A549 (cell line): Measurements from ENCODE around the gene EXOC4.

ENCODE experiments used
- CTCF ChIP-seq: fragments of >200 bp; sonication (Bioruptor Twin); formaldehyde crosslinking; IDR thresholded peaks from 3 replicates; pipeline ENCODE4 v1.5.1; 2016
- EP300 ChIP-seq, 2 experiments: fragments of >200 bp; sonication (Bioruptor Twin); formaldehyde crosslinking; IDR thresholded peaks; 2 replicates in 1 of 2; 3 replicates in 1 of 2; pipeline ENCODE4 v1.6.1; 2016 to 2017
- ESRRA ChIP-seq: fragments of 150-350 bp; IDR thresholded peaks from 2 replicates; pipeline ENCODE4 v1.6.1; 2014; ENCODE audit warnings: mild to moderate bottlenecking, low read length, borderline replicate concordance
- KDM5A ChIP-seq: fragments of 200-600 bp; sonication (generic); IDR thresholded peaks from 2 replicates; pipeline ENCODE4 v1.6.1; 2016; ENCODE audit warnings: antibody characterized with exemption, mild to moderate bottlenecking
- POLR2A ChIP-seq: IDR thresholded peaks from 2 replicates; pipeline ENCODE4 v1.6.1; 2012; ENCODE audit warnings: mild to moderate bottlenecking, low read length
- RAD21 ChIP-seq, 2 experiments: fragments of >200 bp in 1 of 2; sonication (Bioruptor Twin) in 1 of 2; formaldehyde crosslinking in 1 of 2; IDR thresholded peaks in 1 of 2; conservative IDR thresholded peaks in 1 of 2; 2 replicates in 1 of 2; 3 replicates in 1 of 2; pipeline ENCODE4 v1.6.1; 2012 to 2018; ENCODE audit warnings: inconsistent platforms in 1 of 2
- SMC3 ChIP-seq: fragments of >200 bp; sonication (Bioruptor Twin); formaldehyde crosslinking; IDR thresholded peaks from 3 replicates; pipeline ENCODE4 v1.6.1; 2018; ENCODE audit warnings: inconsistent platforms
- TF ChIP-seq, protein P1 (sequence below): fragments of 200-600 bp; sonication (generic); IDR thresholded peaks from 2 replicates; pipeline ENCODE4 v1.6.1; 2016; ENCODE audit warnings: antibody characterized with exemption, mild to moderate bottlenecking, moderate library complexity

DNA sequence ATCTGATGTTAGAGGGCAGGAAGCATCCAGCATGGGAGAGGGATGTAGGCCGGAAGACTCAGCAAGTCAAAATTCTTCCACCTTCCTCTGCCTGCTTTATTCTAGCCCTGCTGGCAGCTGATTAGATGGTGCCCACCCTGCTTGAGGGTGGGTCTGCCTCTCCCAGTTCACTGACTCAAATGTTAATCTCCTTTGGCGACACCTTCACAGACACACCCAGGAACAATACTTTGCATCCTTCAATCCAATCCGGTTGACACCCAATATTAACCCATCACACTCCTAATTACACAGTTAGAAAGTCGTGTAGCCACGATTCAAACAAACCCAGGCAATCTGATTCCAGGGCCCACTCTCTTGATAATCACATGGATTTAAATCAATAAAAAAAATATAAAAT is 440.4 kb downstream of the EXOC4 start:
- TF ChIP-seq CTCF (no peak), POLR2A (no peak), KDM5A (no peak), RAD21 (conservative IDR thresholded peaks at IDR 0.05 in 1 of 2, IDR thresholded peaks at IDR 0.05 in 1 of 2) (no peak), EP300 (IDR thresholded peaks at IDR 0.05) (no peak), ESRRA (no peak), SMC3 (no peak)
- TF ChIP-seq, protein P1, sequence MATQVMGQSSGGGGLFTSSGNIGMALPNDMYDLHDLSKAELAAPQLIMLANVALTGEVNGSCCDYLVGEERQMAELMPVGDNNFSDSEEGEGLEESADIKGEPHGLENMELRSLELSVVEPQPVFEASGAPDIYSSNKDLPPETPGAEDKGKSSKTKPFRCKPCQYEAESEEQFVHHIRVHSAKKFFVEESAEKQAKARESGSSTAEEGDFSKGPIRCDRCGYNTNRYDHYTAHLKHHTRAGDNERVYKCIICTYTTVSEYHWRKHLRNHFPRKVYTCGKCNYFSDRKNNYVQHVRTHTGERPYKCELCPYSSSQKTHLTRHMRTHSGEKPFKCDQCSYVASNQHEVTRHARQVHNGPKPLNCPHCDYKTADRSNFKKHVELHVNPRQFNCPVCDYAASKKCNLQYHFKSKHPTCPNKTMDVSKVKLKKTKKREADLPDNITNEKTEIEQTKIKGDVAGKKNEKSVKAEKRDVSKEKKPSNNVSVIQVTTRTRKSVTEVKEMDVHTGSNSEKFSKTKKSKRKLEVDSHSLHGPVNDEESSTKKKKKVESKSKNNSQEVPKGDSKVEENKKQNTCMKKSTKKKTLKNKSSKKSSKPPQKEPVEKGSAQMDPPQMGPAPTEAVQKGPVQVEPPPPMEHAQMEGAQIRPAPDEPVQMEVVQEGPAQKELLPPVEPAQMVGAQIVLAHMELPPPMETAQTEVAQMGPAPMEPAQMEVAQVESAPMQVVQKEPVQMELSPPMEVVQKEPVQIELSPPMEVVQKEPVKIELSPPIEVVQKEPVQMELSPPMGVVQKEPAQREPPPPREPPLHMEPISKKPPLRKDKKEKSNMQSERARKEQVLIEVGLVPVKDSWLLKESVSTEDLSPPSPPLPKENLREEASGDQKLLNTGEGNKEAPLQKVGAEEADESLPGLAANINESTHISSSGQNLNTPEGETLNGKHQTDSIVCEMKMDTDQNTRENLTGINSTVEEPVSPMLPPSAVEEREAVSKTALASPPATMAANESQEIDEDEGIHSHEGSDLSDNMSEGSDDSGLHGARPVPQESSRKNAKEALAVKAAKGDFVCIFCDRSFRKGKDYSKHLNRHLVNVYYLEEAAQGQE: no peak
